Karpas-422 (cell line): ENCODE data around the gene PSRC1. TPM values are rescaled to one million over a fixed set of nuclear protein-coding genes. Genes with fewer than 3 reads are reported as not detected.

Experiments
- DNase-seq: peaks from one replicate; pipeline ENCODE4 v3.0.0-alpha.2; 2015
- H2AFZ ChIP-seq: fragments of 200-600 bp; sonication (generic); 2 replicates; pipeline ENCODE4 v1.6.1; 2014; ENCODE audit warnings: antibody characterized with exemption, low read length, mixed read lengths
- H3K27ac ChIP-seq: fragments of 200-600 bp; sonication (generic); 2 replicates; pipeline ENCODE4 v1.5.1; 2014; ENCODE audit warnings: mild to moderate bottlenecking, low read length, moderate library complexity
- H3K27me3 ChIP-seq: fragments of 200-600 bp; sonication (generic); 2 replicates; pipeline ENCODE4 v1.6.1; 2014; ENCODE audit warnings: low read length, mixed read lengths
- H3K36me3 ChIP-seq: fragments of 200-600 bp; sonication (generic); 2 replicates; pipeline ENCODE4 v1.6.1; 2014; ENCODE audit warnings: low read length, mixed read lengths; ENCODE audit not compliant: insufficient read depth
- H3K4me1 ChIP-seq: fragments of 200-600 bp; sonication (generic); 2 replicates; pipeline ENCODE4 v1.6.1; 2014; ENCODE audit warnings: mild to moderate bottlenecking, low read length, mixed read lengths
- H3K4me2 ChIP-seq: fragments of 200-600 bp; sonication (generic); 2 replicates; pipeline ENCODE4 v1.6.1; 2014; ENCODE audit warnings: low read length, low read depth, mild to moderate bottlenecking; ENCODE audit not compliant: poor library complexity, severe bottlenecking
- H3K4me3 ChIP-seq: fragments of 200-600 bp; sonication (generic); 2 replicates; pipeline ENCODE4 v1.5.1; 2014; ENCODE audit warnings: mild to moderate bottlenecking, antibody characterized with exemption, low read length, mixed read lengths
- H3K79me2 ChIP-seq: fragments of 200-600 bp; sonication (generic); 2 replicates; pipeline ENCODE4 v1.6.1; 2014; ENCODE audit warnings: mild to moderate bottlenecking, low read length, mixed read lengths
- H3K9ac ChIP-seq: fragments of 200-600 bp; sonication (generic); 2 replicates; pipeline ENCODE4 v1.6.0; 2014; ENCODE audit warnings: low read length
- H3K9me2 ChIP-seq: fragments of 200-600 bp; sonication (generic), shearing (Covaris generic); replicated peaks from 2 replicates; pipeline ENCODE4 v1.6.0; 2014; ENCODE audit warnings: mild to moderate bottlenecking, low read length, moderate library complexity; ENCODE audit not compliant: insufficient read depth
- H3K9me3 ChIP-seq: fragments of 300-700, 200-600 bp; sonication (generic); 2 replicates; pipeline ENCODE4 v1.6.1; 2014; ENCODE audit warnings: low read length, mixed read lengths
- H4K20me1 ChIP-seq: fragments of 200-600 bp; sonication (generic); 2 replicates; pipeline ENCODE4 v1.6.1; 2014; ENCODE audit warnings: mild to moderate bottlenecking, antibody characterized with exemption, low read length, low read depth; ENCODE audit not compliant: insufficient read depth
- total RNA-seq: library from RNA; depleted of rRNA; stranded (reverse); fragments of >200 nt; shearing (Covaris generic); gene quantifications from 2 replicates; pipeline ENCODE4 v1.2.3, GENCODE V29; 2014; ENCODE audit warnings: low replicate concordance

The PSRC1 gene
- total RNA-seq, 1 experiment from 2014 or later: 6.3 TPM

DNA sequence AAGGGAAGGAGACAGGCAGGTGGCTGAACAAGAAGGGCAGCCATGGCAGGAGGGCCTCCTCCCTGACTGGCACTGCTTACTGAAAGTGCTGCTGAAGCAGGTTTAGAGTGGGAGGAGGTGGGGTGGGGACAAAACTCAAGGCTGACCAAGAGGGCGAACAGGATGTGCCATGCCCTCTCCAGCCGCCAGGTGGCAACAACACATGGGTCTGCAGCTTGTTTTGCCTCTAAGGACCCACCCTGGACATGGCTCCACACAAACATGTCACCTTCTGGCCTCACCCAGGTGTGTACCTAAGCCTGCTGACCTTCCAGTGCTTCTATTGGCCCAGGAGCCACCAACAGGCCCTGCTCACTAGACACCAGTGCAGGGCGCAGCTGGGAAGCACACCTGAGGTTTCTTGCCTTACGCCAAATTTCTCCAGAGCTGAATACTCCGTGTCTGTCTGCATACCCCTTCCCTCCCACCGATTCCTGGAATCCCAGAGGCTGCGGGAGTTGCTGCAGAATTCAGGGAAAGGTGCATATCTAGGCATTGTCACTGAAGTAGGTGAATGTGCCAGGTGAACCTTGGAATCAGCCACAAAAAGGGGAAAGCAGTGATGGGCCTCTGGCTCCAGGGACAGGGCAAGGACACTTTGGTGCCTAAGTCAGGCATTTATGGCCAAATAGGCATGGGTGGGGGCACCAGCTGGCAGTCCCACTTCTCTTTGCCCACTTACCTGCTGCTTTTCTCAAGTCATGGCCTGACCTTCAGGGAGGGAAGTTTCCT lies 5.3 kb downstream of the PSRC1 start:
- Histone ChIP-seq H3K9me2 (no peaks in the 10 kb centered on the region), H3K4me1 (peaks cover 13% of the 10 kb centered on the region), H3K9me3 (no peaks in the 10 kb centered on the region), H3K79me2 (no peaks in the 10 kb centered on the region), H2AFZ (no peak overlapping the region), H3K27me3 (no peaks in the 10 kb centered on the region), H3K9ac (no peak overlapping the region), H3K36me3 (no peaks in the 10 kb centered on the region), H4K20me1 (no peaks in the 10 kb centered on the region), H3K4me3 (no peak overlapping the region), H3K4me2 (no peak overlapping the region), H3K27ac (no peak overlapping the region)
- peak; percentile 88 for DNase-seq

DNA sequence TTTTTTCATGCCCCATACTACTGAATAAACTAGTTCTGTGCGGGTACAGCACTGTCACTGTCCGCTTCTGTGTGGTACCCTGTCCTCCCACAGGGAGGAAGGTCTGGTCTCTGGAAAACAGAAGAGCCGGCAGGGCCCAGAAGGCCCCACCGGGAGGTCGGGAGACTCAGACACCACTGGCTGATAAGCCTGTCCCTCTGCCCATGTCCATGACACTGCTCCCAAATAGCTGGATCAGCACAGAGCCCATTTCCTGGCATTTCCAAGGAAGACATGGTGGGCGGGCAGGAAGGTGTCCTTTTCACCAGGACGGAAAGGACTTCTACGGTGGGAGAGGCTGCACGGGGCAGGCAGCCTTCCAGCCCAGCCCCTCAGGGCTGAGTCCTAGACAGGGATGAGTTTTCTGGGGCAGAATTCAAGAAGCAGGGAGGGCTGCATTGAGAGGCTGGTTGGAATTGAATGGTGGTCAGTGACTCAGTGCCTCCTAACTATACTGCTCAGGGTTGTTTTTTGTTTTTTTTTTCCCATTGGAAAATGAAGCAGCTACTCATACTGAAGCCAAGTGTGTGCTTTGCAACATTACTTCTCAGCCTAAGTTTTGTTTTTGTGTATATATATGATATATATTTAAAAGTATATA lies 7.1 kb downstream of the PSRC1 start:
- Histone ChIP-seq H3K27ac (no peak overlapping the region), H3K36me3 (no peaks in the 10 kb centered on the region), H3K4me3 (no peak overlapping the region), H3K9me2 (no peaks in the 10 kb centered on the region), H3K9me3 (no peaks in the 10 kb centered on the region), H3K79me2 (no peaks in the 10 kb centered on the region), H2AFZ (no peak overlapping the region), H3K9ac (no peak overlapping the region), H4K20me1 (no peaks in the 10 kb centered on the region), H3K4me1 (peaks cover 4% of the 10 kb centered on the region), H3K4me2 (no peak overlapping the region), H3K27me3 (no peaks in the 10 kb centered on the region)
- DNase-seq: no peak

DNA sequence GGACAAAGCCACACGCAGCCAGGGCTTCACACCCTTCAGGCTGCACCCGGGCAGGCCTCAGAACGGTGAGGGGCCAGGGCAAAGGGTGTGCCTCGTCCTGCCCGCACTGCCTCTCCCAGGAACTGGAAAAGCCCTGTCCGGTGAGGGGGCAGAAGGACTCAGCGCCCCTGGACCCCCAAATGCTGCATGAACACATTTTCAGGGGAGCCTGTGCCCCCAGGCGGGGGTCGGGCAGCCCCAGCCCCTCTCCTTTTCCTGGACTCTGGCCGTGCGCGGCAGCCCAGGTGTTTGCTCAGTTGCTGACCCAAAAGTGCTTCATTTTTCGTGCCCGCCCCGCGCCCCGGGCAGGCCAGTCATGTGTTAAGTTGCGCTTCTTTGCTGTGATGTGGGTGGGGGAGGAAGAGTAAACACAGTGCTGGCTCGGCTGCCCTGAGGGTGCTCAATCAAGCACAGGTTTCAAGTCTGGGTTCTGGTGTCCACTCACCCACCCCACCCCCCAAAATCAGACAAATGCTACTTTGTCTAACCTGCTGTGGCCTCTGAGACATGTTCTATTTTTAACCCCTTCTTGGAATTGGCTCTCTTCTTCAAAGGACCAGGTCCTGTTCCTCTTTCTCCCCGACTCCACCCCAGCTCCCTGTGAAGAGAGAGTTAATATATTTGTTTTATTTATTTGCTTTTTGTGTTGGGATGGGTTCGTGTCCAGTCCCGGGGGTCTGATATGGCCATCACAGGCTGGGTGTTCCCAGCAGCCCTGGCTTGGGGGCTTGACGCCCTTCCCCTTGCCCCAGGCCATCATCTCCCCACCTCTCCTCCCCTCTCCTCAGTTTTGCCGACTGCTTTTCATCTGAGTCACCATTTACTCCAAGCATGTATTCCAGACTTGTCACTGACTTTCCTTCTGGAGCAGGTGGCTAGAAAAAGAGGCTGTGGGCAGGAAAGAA lies 8.1 kb downstream of the PSRC1 start:
- no peak overlapping the region for H3K27ac ChIP-seq
- no peaks in the 10 kb centered on the region for H3K9me2 ChIP-seq
- no peaks in the 10 kb centered on the region for H3K79me2 ChIP-seq
- no peak overlapping the region for H3K4me3 ChIP-seq
- H3K4me2 ChIP-seq: no peak overlapping the region
- no peak overlapping the region for H3K9ac ChIP-seq
- no peaks in the 10 kb centered on the region for H4K20me1 ChIP-seq
- H3K4me1 ChIP-seq: peaks cover 4% of the 10 kb centered on the region
- DNase-seq: no peak
- no peaks in the 10 kb centered on the region for H3K27me3 ChIP-seq
- no peak overlapping the region for H2AFZ ChIP-seq
- no peaks in the 10 kb centered on the region for H3K36me3 ChIP-seq
- H3K9me3 ChIP-seq: no peaks in the 10 kb centered on the region

DNA sequence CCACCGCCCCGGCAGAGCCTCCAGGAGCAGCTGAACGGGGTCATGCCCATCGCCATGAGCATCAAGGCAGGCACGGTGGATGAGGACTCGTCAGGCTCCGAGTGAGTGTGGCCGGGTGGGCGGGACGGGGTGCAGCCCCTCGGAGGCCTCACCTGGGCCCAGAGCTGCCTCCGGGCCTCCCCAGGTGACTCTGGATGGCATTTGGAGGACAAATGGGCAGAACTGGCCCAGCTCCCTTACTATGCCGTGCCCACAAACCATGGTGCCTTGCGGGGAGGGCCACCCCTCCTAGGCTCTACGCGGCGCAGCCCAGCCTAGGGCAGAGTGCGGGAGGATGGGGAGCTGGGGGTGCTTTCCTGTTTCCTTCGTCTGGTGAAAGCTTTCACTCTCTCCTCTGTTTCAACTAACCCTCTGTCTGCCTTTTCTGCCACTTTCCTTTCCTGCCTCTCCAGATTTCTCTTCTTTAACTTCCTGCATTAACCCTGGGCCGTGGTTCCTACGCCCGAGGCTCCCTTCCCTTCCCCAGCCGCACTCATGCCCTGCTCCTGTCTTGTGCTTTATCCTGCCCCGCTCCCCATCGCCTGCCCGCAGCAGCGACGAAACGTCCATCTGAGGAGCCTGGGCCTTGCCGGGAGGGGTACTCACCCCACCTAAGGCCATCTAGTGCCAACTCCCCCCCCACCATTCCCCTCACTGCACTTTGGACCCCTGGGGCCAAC lies 9.2 kb downstream of the PSRC1 start:
- H3K4me2 ChIP-seq: no peak overlapping the region
- H3K9me2 ChIP-seq: no peaks in the 10 kb centered on the region
- no peak for DNase-seq
- H3K4me3 ChIP-seq: no peak overlapping the region
- no peaks in the 10 kb centered on the region for H3K79me2 ChIP-seq
- peaks cover 4% of the 10 kb centered on the region for H3K4me1 ChIP-seq
- no peak overlapping the region for H2AFZ ChIP-seq
- no peaks in the 10 kb centered on the region for H3K27me3 ChIP-seq
- H4K20me1 ChIP-seq: no peaks in the 10 kb centered on the region
- H3K9ac ChIP-seq: no peak overlapping the region
- H3K9me3 ChIP-seq: no peaks in the 10 kb centered on the region
- H3K27ac ChIP-seq: no peak overlapping the region
- H3K36me3 ChIP-seq: no peaks in the 10 kb centered on the region

DNA sequence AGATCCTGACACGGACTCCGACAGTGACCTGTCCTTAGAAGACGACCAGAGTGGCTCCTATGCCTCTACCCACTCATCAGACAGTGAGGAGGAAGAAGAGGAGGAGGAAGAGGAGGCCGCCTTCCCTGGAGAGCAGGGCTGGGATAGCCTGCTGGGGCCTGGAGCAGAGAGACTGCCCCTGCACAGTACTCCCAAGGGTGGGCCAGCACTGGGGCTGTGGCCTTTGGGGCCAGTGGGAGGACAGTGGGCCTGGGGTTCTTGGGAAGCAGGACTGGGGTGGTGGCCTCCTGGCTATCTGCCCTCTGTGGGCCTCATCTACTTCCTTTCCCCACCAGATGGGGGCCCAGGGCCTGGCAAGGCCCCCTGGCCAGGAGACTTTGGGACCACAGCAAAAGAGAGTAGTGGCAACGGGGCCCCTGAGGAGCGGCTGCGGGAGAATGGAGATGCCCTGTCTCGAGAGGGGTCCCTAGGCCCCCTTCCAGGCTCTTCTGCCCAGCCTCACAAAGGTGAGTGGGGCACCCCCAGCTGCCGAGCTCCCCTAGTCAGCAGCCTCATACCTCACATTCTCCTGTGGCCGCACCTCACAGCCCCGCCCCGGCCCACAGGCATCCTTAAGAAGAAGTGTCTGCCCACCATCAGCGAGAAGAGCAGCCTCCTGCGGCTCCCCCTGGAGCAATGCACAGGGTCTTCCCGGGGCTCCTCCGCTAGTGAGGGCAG lies 10.0 kb downstream of the PSRC1 start:
- Histone ChIP-seq H3K9me2 (no peaks in the 10 kb centered on the region), H2AFZ (no peak overlapping the region), H3K4me2 (no peak overlapping the region), H4K20me1 (no peaks in the 10 kb centered on the region), H3K36me3 (no peaks in the 10 kb centered on the region), H3K9me3 (no peaks in the 10 kb centered on the region), H3K9ac (no peak overlapping the region), H3K27ac (no peak overlapping the region), H3K4me1 (peaks cover 4% of the 10 kb centered on the region), H3K27me3 (no peaks in the 10 kb centered on the region), H3K4me3 (no peak overlapping the region), H3K79me2 (no peaks in the 10 kb centered on the region)
- no peak for DNase-seq

DNA sequence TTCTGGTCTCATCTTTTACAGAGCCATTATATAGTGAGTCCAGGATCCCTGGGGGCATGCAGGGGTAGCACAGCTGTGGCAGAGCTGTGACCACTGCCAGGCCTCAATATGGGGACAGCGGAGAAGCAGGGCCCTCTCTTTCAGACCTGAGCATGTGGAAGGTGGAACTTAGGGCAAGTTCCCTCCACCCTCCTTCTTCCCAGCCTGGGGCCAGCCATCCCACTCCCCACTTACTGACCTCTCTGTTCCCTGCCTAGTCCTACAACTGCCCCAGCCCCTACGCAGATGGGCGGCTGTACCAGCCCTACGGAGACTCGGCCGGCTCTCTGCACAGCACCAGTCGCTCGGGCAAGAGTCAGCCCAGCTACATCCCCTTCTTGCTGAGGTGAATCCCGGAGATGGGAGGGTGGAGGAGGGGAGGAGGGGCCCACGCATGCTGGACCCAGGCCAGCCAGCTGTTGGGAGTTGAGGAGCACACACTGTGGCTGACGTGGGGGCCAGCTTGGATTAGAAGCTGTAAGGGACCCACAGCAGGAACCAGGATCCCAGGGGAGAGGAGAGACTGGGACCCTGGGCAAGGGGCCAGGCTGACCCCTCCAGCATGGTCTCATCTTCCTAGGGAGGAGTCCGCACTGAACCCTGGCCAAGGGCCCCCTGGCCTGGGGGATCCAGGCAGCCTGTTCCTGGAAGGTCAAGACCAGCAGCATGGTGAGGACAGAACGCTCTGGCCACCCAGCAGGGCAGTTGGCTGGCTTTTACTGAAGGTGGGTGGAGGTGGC lies 10.7 kb downstream of the PSRC1 start:
- H3K27me3 ChIP-seq: no peaks in the 10 kb centered on the region
- no peak overlapping the region for H2AFZ ChIP-seq
- no peaks in the 10 kb centered on the region for H3K9me2 ChIP-seq
- no peaks in the 10 kb centered on the region for H4K20me1 ChIP-seq
- no peak overlapping the region for H3K4me3 ChIP-seq
- no peak overlapping the region for H3K9ac ChIP-seq
- no peaks in the 10 kb centered on the region for H3K9me3 ChIP-seq
- H3K79me2 ChIP-seq: no peaks in the 10 kb centered on the region
- no peak overlapping the region for H3K4me2 ChIP-seq
- no peak overlapping the region for H3K27ac ChIP-seq
- H3K4me1 ChIP-seq: peaks cover 2% of the 10 kb centered on the region
- no peaks in the 10 kb centered on the region for H3K36me3 ChIP-seq
- no peak for DNase-seq

DNA sequence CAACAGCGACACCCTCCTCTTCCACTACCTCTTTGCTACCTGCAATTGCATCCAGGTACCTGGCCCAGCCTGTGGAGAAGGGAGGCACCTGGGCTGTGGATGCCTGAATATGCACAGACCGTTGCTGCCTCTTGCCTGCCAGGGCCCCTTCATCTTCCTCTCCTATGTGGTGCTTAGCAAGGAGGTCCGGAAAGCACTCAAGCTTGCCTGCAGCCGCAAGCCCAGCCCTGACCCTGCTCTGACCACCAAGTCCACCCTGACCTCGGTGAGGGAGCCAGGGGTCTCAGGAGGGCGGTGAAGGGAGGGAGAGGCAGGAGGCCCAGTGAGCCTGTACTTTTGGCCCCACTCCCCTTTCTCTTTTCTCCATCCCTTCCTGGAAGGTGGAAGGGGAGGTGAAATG lies 11.5 kb downstream of the PSRC1 start:
- Histone ChIP-seq H3K4me3 (no peak overlapping the region), H3K4me2 (no peak overlapping the region), H4K20me1 (no peaks in the 10 kb centered on the region), H3K27me3 (no peaks in the 10 kb centered on the region), H3K36me3 (no peaks in the 10 kb centered on the region), H3K9me2 (no peaks in the 10 kb centered on the region), H3K79me2 (no peaks in the 10 kb centered on the region), H3K4me1 (no peaks in the 10 kb centered on the region), H3K27ac (no peak overlapping the region), H3K9ac (no peak overlapping the region), H2AFZ (no peak overlapping the region), H3K9me3 (no peaks in the 10 kb centered on the region)
- no peak for DNase-seq
